Caco-2 (cell line): ENCODE measurements around the gene ENDOD1. TPM values are rescaled to one million over a fixed set of nuclear protein-coding genes. Genes with fewer than 3 reads are reported as not detected.

Experiments used
- BruUV-seq: library from RNA; stranded (reverse); fragments of 400-500 nt; replicated peaks from 2 replicates; lab custom pipeline; 2021; lab: Mats Ljungman, UMichigan
- CTCF ChIA-PET: fragments of 300-600 bp; sonication (Branson Sonifier 250); formaldehyde crosslinking; loops from one replicate; lab custom pipeline; 2022; ENCODE audit warnings: antibody characterized with exemption; lab: Charles Lee
- POLR2A ChIA-PET: fragments of 300-600 bp; sonication (Branson Sonifier 250); formaldehyde crosslinking; loops from one replicate; lab custom pipeline; 2022; ENCODE audit warnings: antibody characterized with exemption; lab: Charles Lee
- DNase-seq, 2 experiments: peaks; one replicate each; pipeline versions ENCODE4 v3.0.0 to v3.0.0-alpha.2; 2020 to 2022
- H3K27me3 ChIP-seq: replicated peaks from 2 replicates; pipeline ENCODE4 v1.6.0; 2011; ENCODE audit warnings: low read length; ENCODE audit not compliant: control insufficient read depth, insufficient read depth
- H3K36me3 ChIP-seq: 2 replicates; pipeline ENCODE4 v1.5.1; 2011; ENCODE audit warnings: low read length; ENCODE audit not compliant: control insufficient read depth, insufficient read depth
- H3K4me1 ChIP-seq: fragments of 250-450 bp; sonication (Bioruptor Pico); 2 replicates; pipeline ENCODE4 v1.5.1; 2020; ENCODE audit warnings: mild to moderate bottlenecking
- H3K4me3 ChIP-seq: 2 replicates; pipeline ENCODE4 v1.5.1; 2011; ENCODE audit warnings: low read depth, mild to moderate bottlenecking, control low read depth, low read length
- H3K9me3 ChIP-seq: fragments of 250-450 bp; sonication (Bioruptor Pico); 2 replicates; pipeline ENCODE4 v1.5.1; 2020; ENCODE audit warnings: mild to moderate bottlenecking, moderate library complexity
- H3K27ac Mint-ChIP-seq: one replicate; pipeline ENCODE4 v1.8.0; 2022; ENCODE audit warnings: mixed read lengths; ENCODE audit not compliant: unreplicated experiment
- H3K27me3 Mint-ChIP-seq: one replicate; pipeline ENCODE4 v1.8.0; 2022; ENCODE audit warnings: mixed read lengths; ENCODE audit not compliant: insufficient read depth, unreplicated experiment
- H3K36me3 Mint-ChIP-seq: one replicate; pipeline ENCODE4 v1.8.0; 2022; ENCODE audit warnings: mild to moderate bottlenecking, mixed read lengths; ENCODE audit not compliant: insufficient read depth, unreplicated experiment
- H3K4me1 Mint-ChIP-seq: one replicate; pipeline ENCODE4 v1.8.0; 2022; ENCODE audit warnings: low read depth, mixed read lengths; ENCODE audit not compliant: unreplicated experiment
- H3K4me3 Mint-ChIP-seq: one replicate; pipeline ENCODE4 v1.8.0; 2022; ENCODE audit warnings: mild to moderate bottlenecking, moderate library complexity, mixed read lengths; ENCODE audit not compliant: unreplicated experiment
- H3K9me3 Mint-ChIP-seq: one replicate; pipeline ENCODE4 v1.8.0; 2022; ENCODE audit warnings: mixed read lengths; ENCODE audit not compliant: unreplicated experiment
- intact Hi-C: fragments of 100-400 bp; cut with micrococcal nuclease; formaldehyde crosslinking; loops from one replicate; pipeline ENCODE4 v1.10.0; 2022; ENCODE audit not compliant: unreplicated experiment
- total RNA-seq: library from RNA; stranded (reverse); gene quantifications from 2 replicates; pipeline ENCODE4 v1.2.3, GENCODE V29; 2022
- TF ChIP-seq, protein P1 (sequence below), 2 experiments: fragments of 200-600 bp in 1 of 2; IDR thresholded peaks; 1 replicate in 1 of 2; 2 replicates in 1 of 2; pipeline versions ENCODE4 v1.5.1 to v1.8.0; 2011 to 2022; ENCODE audit warnings: antibody characterized with exemption in 1 of 2, control low read depth in 1 of 2, inconsistent platforms in 1 of 2, low read depth in 1 of 2, low read length in 1 of 2, mild to moderate bottlenecking in 1 of 2, moderate library complexity in 1 of 2; ENCODE audit not compliant: insufficient read depth in 1 of 2, severe bottlenecking in 1 of 2, unreplicated experiment in 1 of 2

The ENDOD1 gene
- total RNA-seq, 1 experiment from 2014 or later = 22.7 TPM

DNA sequence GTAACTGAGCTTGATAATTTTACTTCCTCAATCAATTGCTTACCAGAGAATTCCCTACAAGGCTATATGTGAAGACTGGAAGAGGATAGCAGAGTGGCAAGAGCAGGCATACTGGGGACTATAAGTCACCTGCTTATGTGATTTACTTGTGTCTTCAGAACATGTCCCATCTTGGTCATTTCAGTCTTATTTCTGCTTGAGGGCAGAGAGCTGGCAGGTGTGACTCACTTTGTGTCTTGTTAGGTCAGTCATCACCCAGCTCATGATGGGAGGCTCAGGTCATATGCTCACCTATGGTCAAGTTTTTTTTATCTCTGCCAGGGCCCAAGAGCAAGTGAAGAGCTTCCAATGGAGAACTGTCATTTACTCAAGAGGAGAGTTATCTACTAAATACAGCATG is 16.7 kb upstream of the ENDOD1 start:
- TF ChIP-seq, protein P1, sequence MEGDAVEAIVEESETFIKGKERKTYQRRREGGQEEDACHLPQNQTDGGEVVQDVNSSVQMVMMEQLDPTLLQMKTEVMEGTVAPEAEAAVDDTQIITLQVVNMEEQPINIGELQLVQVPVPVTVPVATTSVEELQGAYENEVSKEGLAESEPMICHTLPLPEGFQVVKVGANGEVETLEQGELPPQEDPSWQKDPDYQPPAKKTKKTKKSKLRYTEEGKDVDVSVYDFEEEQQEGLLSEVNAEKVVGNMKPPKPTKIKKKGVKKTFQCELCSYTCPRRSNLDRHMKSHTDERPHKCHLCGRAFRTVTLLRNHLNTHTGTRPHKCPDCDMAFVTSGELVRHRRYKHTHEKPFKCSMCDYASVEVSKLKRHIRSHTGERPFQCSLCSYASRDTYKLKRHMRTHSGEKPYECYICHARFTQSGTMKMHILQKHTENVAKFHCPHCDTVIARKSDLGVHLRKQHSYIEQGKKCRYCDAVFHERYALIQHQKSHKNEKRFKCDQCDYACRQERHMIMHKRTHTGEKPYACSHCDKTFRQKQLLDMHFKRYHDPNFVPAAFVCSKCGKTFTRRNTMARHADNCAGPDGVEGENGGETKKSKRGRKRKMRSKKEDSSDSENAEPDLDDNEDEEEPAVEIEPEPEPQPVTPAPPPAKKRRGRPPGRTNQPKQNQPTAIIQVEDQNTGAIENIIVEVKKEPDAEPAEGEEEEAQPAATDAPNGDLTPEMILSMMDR (IDR thresholded peaks at IDR 0.05; ENCODE audit: insufficient read depth in 1 of 2, low read depth in 1 of 2, low read length in 1 of 2, severe bottlenecking in 1 of 2, unreplicated experiment in 1 of 2) = no peak
- H3K4me3 ChIP-seq = no peak overlapping the region
- peaks cover 16% of the 10 kb centered on the region for H3K4me1 Mint-ChIP-seq
- no peaks in the 10 kb centered on the region for H3K9me3 ChIP-seq
- no peak overlapping the region for H3K4me3 Mint-ChIP-seq
- ChIA-PET POLR2A (interaction anchor here (0.6 kb wide), 2 partner anchors 128 to 315 kb away, joined by 3 read pairs; no protein-coding TSS in a partner anchor), CTCF (interaction anchor here (1.4 to 1.8 kb wide), 2 partner anchors 17 to 20 kb away, joined by 3 to 8 read pairs; partner anchors contain the start of gene ENDOD1)
- DNase-seq = no peak
- peaks cover 14% of the 10 kb centered on the region for H3K4me1 ChIP-seq
- no peak overlapping the region for H3K27ac Mint-ChIP-seq
- no TSS peak for BruUV-seq
- no peaks in the 10 kb centered on the region for H3K9me3 Mint-ChIP-seq
- no peaks in the 10 kb centered on the region for H3K27me3 ChIP-seq
- intact Hi-C loops = no loop called here
- H3K36me3 ChIP-seq = no peaks in the 10 kb centered on the region
- H3K27me3 Mint-ChIP-seq = no peaks in the 10 kb centered on the region
- H3K36me3 Mint-ChIP-seq = peaks cover 21% of the 10 kb centered on the region

DNA sequence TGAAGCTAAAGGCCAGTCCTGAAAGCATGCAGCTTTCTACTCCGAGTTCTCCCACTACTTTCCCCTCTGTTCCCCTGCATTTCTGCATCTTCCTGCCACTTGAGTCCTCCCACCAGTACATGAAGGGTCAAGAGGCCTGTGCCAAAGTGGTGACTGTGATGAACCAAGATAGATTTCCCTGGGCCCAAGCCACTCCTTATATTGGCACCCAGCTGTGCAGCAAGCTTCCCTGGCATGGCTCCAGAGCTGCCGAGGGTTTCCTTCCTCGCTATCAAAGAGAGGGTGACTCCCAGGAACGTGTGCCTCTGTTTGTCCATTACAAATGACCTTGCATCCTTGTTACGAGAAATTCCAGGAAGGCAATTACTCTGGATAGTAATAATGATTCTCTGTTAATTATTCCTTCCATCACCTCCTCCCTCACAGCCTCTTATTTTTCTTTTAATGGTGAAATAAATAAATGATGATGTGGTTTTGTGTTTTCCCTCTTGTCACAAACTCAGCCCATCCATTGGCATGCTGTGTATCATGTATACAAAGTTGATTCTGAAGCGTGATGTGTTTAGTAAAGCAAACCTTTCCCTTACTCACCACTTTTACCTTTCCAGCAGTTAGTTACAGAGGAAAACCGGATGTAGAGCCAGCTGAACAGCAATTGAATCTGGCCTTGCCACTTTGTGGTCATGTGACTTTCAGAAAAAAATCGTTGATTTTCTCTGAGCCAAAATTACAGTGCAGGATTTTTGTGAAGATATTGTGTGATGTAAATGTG is 14.7 kb upstream of the ENDOD1 start:
- Histone ChIP-seq H3K36me3 (no peaks in the 10 kb centered on the region), H3K27me3 (no peaks in the 10 kb centered on the region), H3K4me3 (no peak overlapping the region), H3K9me3 (no peaks in the 10 kb centered on the region), H3K4me1 (peaks cover 9% of the 10 kb centered on the region; the same call in 1 of the 2 replicates)
- intact Hi-C loops = no loop called here
- Mint-ChIP-seq H3K36me3 (peaks cover 7% of the 10 kb centered on the region), H3K9me3 (no peaks in the 10 kb centered on the region), H3K4me3 (no peak overlapping the region), H3K27ac (no peak overlapping the region), H3K4me1 (peaks cover 8% of the 10 kb centered on the region), H3K27me3 (no peaks in the 10 kb centered on the region)
- ChIA-PET CTCF (interaction anchor here (1.8 kb wide), 1 partner anchor 18 kb away, joined by 8 read pairs; no protein-coding TSS in a partner anchor), POLR2A (no interaction called here)
- TF ChIP-seq, protein P1 (IDR thresholded peaks at IDR 0.05; ENCODE audit: insufficient read depth in 1 of 2, low read depth in 1 of 2, low read length in 1 of 2, severe bottlenecking in 1 of 2, unreplicated experiment in 1 of 2) = no peak
- DNase-seq = no peak
- no TSS peak for BruUV-seq

DNA sequence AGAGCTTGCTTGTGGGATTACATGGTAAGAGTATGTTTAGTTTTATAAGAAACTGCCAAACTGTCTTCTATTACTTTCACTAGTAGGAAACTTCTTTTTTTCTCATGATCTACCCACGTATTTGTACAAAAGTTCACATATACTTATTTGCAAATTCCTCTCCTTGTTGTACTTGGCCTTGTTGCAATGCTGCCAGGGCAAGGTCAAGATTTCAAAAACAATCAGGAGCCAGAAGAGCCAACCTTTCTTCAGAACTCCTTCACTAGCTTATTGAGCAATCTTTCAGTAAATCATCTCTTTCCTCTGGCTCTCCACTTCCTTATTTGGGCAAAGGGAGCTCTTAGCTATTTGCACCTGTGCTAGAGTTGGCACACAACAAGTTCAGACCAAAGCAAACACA is 13.2 kb upstream of the ENDOD1 start:
- H3K4me1 Mint-ChIP-seq = peaks cover 8% of the 10 kb centered on the region
- H3K9me3 Mint-ChIP-seq = no peaks in the 10 kb centered on the region
- no peaks in the 10 kb centered on the region for H3K36me3 ChIP-seq
- H3K4me3 Mint-ChIP-seq = no peak overlapping the region
- no peaks in the 10 kb centered on the region for H3K36me3 Mint-ChIP-seq
- peaks cover 16% of the 10 kb centered on the region for H3K4me1 ChIP-seq
- DNase-seq = peak in 1 of 2 experiments; percentile 41
- TF ChIP-seq, protein P1 (IDR thresholded peaks at IDR 0.05; ENCODE audit: insufficient read depth in 1 of 2, low read depth in 1 of 2, low read length in 1 of 2, severe bottlenecking in 1 of 2, unreplicated experiment in 1 of 2) = no peak
- intact Hi-C loops = no loop called here
- POLR2A ChIA-PET = interaction anchor here (1.1 to 1.3 kb wide), 3 partner anchors 9 to 17 kb away, joined by 3 to 5 read pairs (median 4); partner anchors contain the start of gene SRSF8
- CTCF ChIA-PET = interaction anchor here (0.6 to 1.4 kb wide), 5 partner anchors 8 to 135 kb away, joined by 3 to 10 read pairs (median 3); partner anchors contain the start of gene ENDOD1
- no peak overlapping the region for H3K27ac Mint-ChIP-seq
- no peaks in the 10 kb centered on the region for H3K9me3 ChIP-seq
- no peaks in the 10 kb centered on the region for H3K27me3 Mint-ChIP-seq
- no peaks in the 10 kb centered on the region for H3K27me3 ChIP-seq
- BruUV-seq = no TSS peak
- no peak overlapping the region for H3K4me3 ChIP-seq
